Breast epithelium (tissue), 4 donors: ENCODE results near the gene VTI1B. TPM values are rescaled to one million over a fixed set of nuclear protein-coding genes. Genes with fewer than 3 reads are reported as not detected.
"Not testable (repeated sequence)": the region's sequence is repeated elsewhere in the genome, so short reads cannot be mapped to it uniquely, and the experiment has no call there.

Experiments used
- DNase-seq, 2 donors: peaks; one replicate each; pipeline ENCODE4 v3.0.0-alpha.2; 2019; ENCODE audit warnings: low spot score in 2 of 2
- H3K27ac ChIP-seq, 2 donors: fragments of 200-600 bp; sonication (generic) in 1 of 2; one replicate each; pipeline ENCODE4 v1.5.1; 2016 to 2019; ENCODE audit warnings: mild to moderate bottlenecking in 1 of 2
- H3K27me3 ChIP-seq, 2 donors: fragments of 200-600 bp; sonication (generic) in 1 of 2; one replicate each; pipeline versions ENCODE4 v1.5.1 to v1.6.0; 2017 to 2019; ENCODE audit warnings: control low read depth in 1 of 2, mild to moderate bottlenecking in 1 of 2
- H3K36me3 ChIP-seq: fragments of 200-600 bp; one replicate; pipeline ENCODE4 v1.5.1; 2019
- H3K4me1 ChIP-seq, 2 donors: fragments of 200-600 bp; sonication (generic); one replicate each; pipeline ENCODE4 v1.5.1; 2016 to 2019; ENCODE audit warnings: control low read depth in 1 of 2
- H3K4me3 ChIP-seq, 3 donors: fragments of 200-600 bp; sonication (generic); 1 replicate in 2 of 3; 2 replicates in 1 of 3; pipeline ENCODE4 v1.5.1; 2016 to 2019; ENCODE audit warnings: mild to moderate bottlenecking in 3 of 3, moderate library complexity in 2 of 3
- H3K9me3 ChIP-seq, 2 donors: fragments of 200-600 bp; sonication (generic) in 1 of 2; one replicate each; pipeline ENCODE4 v1.5.1; 2016 to 2019; ENCODE audit warnings: control low read depth in 1 of 2
- CTCF ChIP-seq, 3 donors: fragments of 450-650 bp; IDR thresholded peaks; one replicate each; pipeline ENCODE4 v1.5.1; 2016 to 2017; ENCODE audit warnings: antibody characterized with exemption in 3 of 3, mild to moderate bottlenecking in 3 of 3, moderate library complexity in 3 of 3
- POLR2A ChIP-seq: fragments of 450-650 bp; IDR thresholded peaks from one replicate; pipeline ENCODE4 v1.6.1; 2016; ENCODE audit warnings: antibody characterized with exemption, mild to moderate bottlenecking, moderate library complexity
- POLR2AphosphoS5 ChIP-seq, 3 donors: sonication (generic); formaldehyde crosslinking; IDR thresholded peaks; one replicate each; pipeline ENCODE4 v1.6.1; 2017; ENCODE audit warnings: antibody characterized with exemption in 3 of 3
- intact Hi-C: fragments of 100-400 bp; cut with DNase I; formaldehyde crosslinking; loops from one replicate; pipeline ENCODE4 v1.15.1; 2023; ENCODE audit warnings: low total_unique reads
- total RNA-seq, 3 donors: library from RNA; depleted of rRNA; stranded (reverse); fragments of >200 nt; gene quantifications; one replicate each; pipeline ENCODE4 v1.1.0, GENCODE V29; 2016

Gene VTI1B
- total RNA-seq, 3 donors from 2014 or later: 62.8 to 169 (median 80.6) TPM

- no peaks in the 10 kb centered on the region for H3K36me3 ChIP-seq
- H3K27ac ChIP-seq: no peak overlapping the region
- H3K4me3 ChIP-seq: no peak overlapping the region
These were observed 38.0 kb downstream of the VTI1B start for GRCh38 chr14:67636361-67636919.

GRCh38 chr14:67633451-67634147 is 40.8 kb downstream of the VTI1B start:
- H3K4me1 ChIP-seq: no peaks in the 10 kb centered on the region
- TF ChIP-seq CTCF (IDR thresholded peaks at IDR 0.05) (no peak), POLR2AphosphoS5 (IDR thresholded peaks at IDR 0.05) (no peak), POLR2A (no peak)
- no peaks in the 10 kb centered on the region for H3K27me3 ChIP-seq
- H3K4me3 ChIP-seq: no peak overlapping the region
- H3K27ac ChIP-seq: no peak overlapping the region
- H3K9me3 ChIP-seq: no peaks in the 10 kb centered on the region
- no peak for DNase-seq
- intact Hi-C loops: no loop called here
- H3K36me3 ChIP-seq: no peaks in the 10 kb centered on the region

More at GRCh38 chr14:67636361-67636919, 38.0 kb downstream of the VTI1B start:
- Histone ChIP-seq H3K27me3 (no peaks in the 10 kb centered on the region), H3K9me3 (no peaks in the 10 kb centered on the region), H3K4me1 (no peaks in the 10 kb centered on the region)
- DNase-seq: no peak
- intact Hi-C loops: no loop called here
- TF ChIP-seq POLR2A: no peak

GRCh38 chr14:67630938-67631337 is 43.5 kb downstream of the VTI1B start:
- no peak for DNase-seq
- no peak for TF ChIP-seq POLR2AphosphoS5 (IDR thresholded peaks at IDR 0.05)
- TF ChIP-seq CTCF (IDR thresholded peaks at IDR 0.05): no peak
- TF ChIP-seq POLR2A: no peak
- intact Hi-C loops: no loop called here

GRCh38 chr14:67630186-67630585 is 44.2 kb downstream of the VTI1B start:
- DNase-seq: no peak
- Histone ChIP-seq H3K9me3 (no peaks in the 10 kb centered on the region), H3K27me3 (no peaks in the 10 kb centered on the region), H3K27ac (no peak overlapping the region), H3K4me1 (no peaks in the 10 kb centered on the region), H3K36me3 (no peaks in the 10 kb centered on the region), H3K4me3 (no peak overlapping the region)
- intact Hi-C loops: no loop called here
- TF ChIP-seq POLR2A: no peak
- TF ChIP-seq CTCF (IDR thresholded peaks at IDR 0.05): no peak
- TF ChIP-seq POLR2AphosphoS5 (IDR thresholded peaks at IDR 0.05): no peak

More at GRCh38 chr14:67630938-67631337, 43.5 kb downstream of the VTI1B start:
- Histone ChIP-seq H3K4me1 (no peaks in the 10 kb centered on the region), H3K27ac (no peak overlapping the region), H3K4me3 (no peak overlapping the region), H3K36me3 (no peaks in the 10 kb centered on the region), H3K27me3 (no peaks in the 10 kb centered on the region), H3K9me3 (no peaks in the 10 kb centered on the region)

- no peaks in the 10 kb centered on the region for H3K27me3 ChIP-seq
- no peak overlapping the region for H3K27ac ChIP-seq
These were observed 46.9 kb downstream of the VTI1B start for GRCh38 chr14:67627519-67627918.

GRCh38 chr14:67626131-67626530 is 48.3 kb downstream of the VTI1B start:
- H3K4me3 ChIP-seq, intact Hi-C loops, H3K27me3 ChIP-seq, H3K4me1 ChIP-seq, H3K27ac ChIP-seq, H3K9me3 ChIP-seq, H3K36me3 ChIP-seq, DNase-seq: not testable (repeated sequence)

More at GRCh38 chr14:67627519-67627918, 46.9 kb downstream of the VTI1B start:
- no peak for TF ChIP-seq POLR2AphosphoS5 (IDR thresholded peaks at IDR 0.05)
- no peak for TF ChIP-seq POLR2A
- no peak for TF ChIP-seq CTCF (IDR thresholded peaks at IDR 0.05)
- intact Hi-C loops: no loop called here
- Histone ChIP-seq H3K4me1 (no peaks in the 10 kb centered on the region), H3K36me3 (no peaks in the 10 kb centered on the region), H3K9me3 (no peaks in the 10 kb centered on the region), H3K4me3 (no peak overlapping the region)
- DNase-seq: no peak
